PC-3 (cell line): ENCODE measurements around the gene LGI2.

Experiments used
- CTCF ChIP-seq: fragments of 300-600 bp; sonication (generic); conservative IDR thresholded peaks from 2 replicates; pipeline ENCODE4 v1.5.1; 2017; ENCODE audit warnings: antibody characterized with exemption, low read depth, mild to moderate bottlenecking, low read length
- EZH2 ChIP-seq: fragments of 300-600 bp; sonication (generic); IDR thresholded peaks from one replicate; pipeline ENCODE4 v1.6.1; 2017; ENCODE audit warnings: antibody characterized with exemption, mild to moderate bottlenecking, low read length; ENCODE audit not compliant: unreplicated experiment

GRCh38 chr4:25028851-25029250 lies 1.9 kb downstream of the LGI2 start:
- no peak for TF ChIP-seq CTCF
- TF ChIP-seq EZH2, result no peak
